Panc1 (cell line): ENCODE measurements around the gene GSTT2.

ENCODE experiments used
- POLR2AphosphoS5 ChIP-seq: IDR thresholded peaks from 2 replicates; pipeline ENCODE4 v1.6.1; 2012; ENCODE audit warnings: mild to moderate bottlenecking, low read depth, low read length, moderate library complexity
- SIN3A ChIP-seq: IDR thresholded peaks from 2 replicates; pipeline ENCODE4 v1.6.1; 2012; ENCODE audit warnings: low read depth, mild to moderate bottlenecking, low read length, moderate library complexity, borderline replicate concordance; ENCODE audit not compliant: insufficient read depth
- TF ChIP-seq, protein P1 (sequence below): fragments of 450-650 bp; IDR thresholded peaks from 2 replicates; pipeline ENCODE4 v1.5.1; 2017; ENCODE audit warnings: mild to moderate bottlenecking
- TF ChIP-seq, protein P2 (sequence below), 2 experiments: IDR thresholded peaks; 2 replicates each; pipeline ENCODE4 v1.6.1; 2011 to 2012; ENCODE audit warnings: low read depth in 2 of 2, control low read depth in 1 of 2, low read length in 1 of 2, mild to moderate bottlenecking in 1 of 2, moderate library complexity in 1 of 2; ENCODE audit not compliant: insufficient read depth in 1 of 2

GRCh38 chr22:24021304-24021703 lies 41.4 kb downstream of the GSTT2 start:
- TF ChIP-seq, protein P1, sequence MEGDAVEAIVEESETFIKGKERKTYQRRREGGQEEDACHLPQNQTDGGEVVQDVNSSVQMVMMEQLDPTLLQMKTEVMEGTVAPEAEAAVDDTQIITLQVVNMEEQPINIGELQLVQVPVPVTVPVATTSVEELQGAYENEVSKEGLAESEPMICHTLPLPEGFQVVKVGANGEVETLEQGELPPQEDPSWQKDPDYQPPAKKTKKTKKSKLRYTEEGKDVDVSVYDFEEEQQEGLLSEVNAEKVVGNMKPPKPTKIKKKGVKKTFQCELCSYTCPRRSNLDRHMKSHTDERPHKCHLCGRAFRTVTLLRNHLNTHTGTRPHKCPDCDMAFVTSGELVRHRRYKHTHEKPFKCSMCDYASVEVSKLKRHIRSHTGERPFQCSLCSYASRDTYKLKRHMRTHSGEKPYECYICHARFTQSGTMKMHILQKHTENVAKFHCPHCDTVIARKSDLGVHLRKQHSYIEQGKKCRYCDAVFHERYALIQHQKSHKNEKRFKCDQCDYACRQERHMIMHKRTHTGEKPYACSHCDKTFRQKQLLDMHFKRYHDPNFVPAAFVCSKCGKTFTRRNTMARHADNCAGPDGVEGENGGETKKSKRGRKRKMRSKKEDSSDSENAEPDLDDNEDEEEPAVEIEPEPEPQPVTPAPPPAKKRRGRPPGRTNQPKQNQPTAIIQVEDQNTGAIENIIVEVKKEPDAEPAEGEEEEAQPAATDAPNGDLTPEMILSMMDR = no peak
- no peak for TF ChIP-seq POLR2AphosphoS5
- TF ChIP-seq, protein P2, sequence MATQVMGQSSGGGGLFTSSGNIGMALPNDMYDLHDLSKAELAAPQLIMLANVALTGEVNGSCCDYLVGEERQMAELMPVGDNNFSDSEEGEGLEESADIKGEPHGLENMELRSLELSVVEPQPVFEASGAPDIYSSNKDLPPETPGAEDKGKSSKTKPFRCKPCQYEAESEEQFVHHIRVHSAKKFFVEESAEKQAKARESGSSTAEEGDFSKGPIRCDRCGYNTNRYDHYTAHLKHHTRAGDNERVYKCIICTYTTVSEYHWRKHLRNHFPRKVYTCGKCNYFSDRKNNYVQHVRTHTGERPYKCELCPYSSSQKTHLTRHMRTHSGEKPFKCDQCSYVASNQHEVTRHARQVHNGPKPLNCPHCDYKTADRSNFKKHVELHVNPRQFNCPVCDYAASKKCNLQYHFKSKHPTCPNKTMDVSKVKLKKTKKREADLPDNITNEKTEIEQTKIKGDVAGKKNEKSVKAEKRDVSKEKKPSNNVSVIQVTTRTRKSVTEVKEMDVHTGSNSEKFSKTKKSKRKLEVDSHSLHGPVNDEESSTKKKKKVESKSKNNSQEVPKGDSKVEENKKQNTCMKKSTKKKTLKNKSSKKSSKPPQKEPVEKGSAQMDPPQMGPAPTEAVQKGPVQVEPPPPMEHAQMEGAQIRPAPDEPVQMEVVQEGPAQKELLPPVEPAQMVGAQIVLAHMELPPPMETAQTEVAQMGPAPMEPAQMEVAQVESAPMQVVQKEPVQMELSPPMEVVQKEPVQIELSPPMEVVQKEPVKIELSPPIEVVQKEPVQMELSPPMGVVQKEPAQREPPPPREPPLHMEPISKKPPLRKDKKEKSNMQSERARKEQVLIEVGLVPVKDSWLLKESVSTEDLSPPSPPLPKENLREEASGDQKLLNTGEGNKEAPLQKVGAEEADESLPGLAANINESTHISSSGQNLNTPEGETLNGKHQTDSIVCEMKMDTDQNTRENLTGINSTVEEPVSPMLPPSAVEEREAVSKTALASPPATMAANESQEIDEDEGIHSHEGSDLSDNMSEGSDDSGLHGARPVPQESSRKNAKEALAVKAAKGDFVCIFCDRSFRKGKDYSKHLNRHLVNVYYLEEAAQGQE (IDR thresholded peaks at IDR 0.05; ENCODE audit: insufficient read depth in 1 of 2, low read depth in 2 of 2, low read length in 1 of 2) = no peak
- no peak for TF ChIP-seq SIN3A
